GM11168 (cell line): Measurements from ENCODE around the gene KLF12.

Experiments
- in situ Hi-C: fragments of 300-500 bp; cut with MboI; formaldehyde crosslinking; loops from one replicate; pipeline ENCODE4 v1.12.0; 2022; ENCODE audit warnings: low sequenced_read_pairs; ENCODE audit not compliant: unreplicated experiment

KLF12 gene

GRCh38 chr13:74135326-74136083 lies 1.3 kb upstream of the KLF12 start:
- in situ Hi-C loops: no loop called here

- in situ Hi-C loops: no loop called here
Measured at GRCh38 chr13:74134777-74135325, 647 bp upstream of the KLF12 start.

- in situ Hi-C loops: no loop called here
Measured at GRCh38 chr13:74133657-74134201, 475 bp downstream of the KLF12 start.

GRCh38 chr13:74132776-74133656 lies 1.2 kb downstream of the KLF12 start:
- in situ Hi-C loops: no loop called here

GRCh38 chr13:74132152-74132775 lies 1.9 kb downstream of the KLF12 start:
- in situ Hi-C loops: no loop called here

GRCh38 chr13:74131227-74131626 lies 3.0 kb downstream of the KLF12 start:
- in situ Hi-C loops: no loop called here

GRCh38 chr13:74129500-74130191 lies 4.6 kb downstream of the KLF12 start:
- in situ Hi-C loops: no loop called here

- in situ Hi-C loops: no loop called here
Measured at GRCh38 chr13:74128156-74128767, 5.9 kb downstream of the KLF12 start.

- in situ Hi-C loops: loop anchor here (5.0 kb wide), 1 partner anchor 36 kb away; no protein-coding TSS in a partner anchor
Measured at GRCh38 chr13:74118328-74118727, 15.9 kb downstream of the KLF12 start.

GRCh38 chr13:74117207-74117705 lies 16.9 kb downstream of the KLF12 start:
- in situ Hi-C loops: loop anchor here (5.0 kb wide), 1 partner anchor 35 kb away; no protein-coding TSS in a partner anchor

- in situ Hi-C loops: loop anchor here (5.0 kb wide), 1 partner anchor 33 kb away; no protein-coding TSS in a partner anchor
Measured at GRCh38 chr13:74115133-74115532, 19.1 kb downstream of the KLF12 start.

GRCh38 chr13:74114641-74115040 lies 19.6 kb downstream of the KLF12 start:
- in situ Hi-C loops: loop anchor here (5.0 kb wide), 1 partner anchor 32 kb away; no protein-coding TSS in a partner anchor

GRCh38 chr13:74114202-74114601 lies 20.0 kb downstream of the KLF12 start:
- in situ Hi-C loops: no loop called here

- in situ Hi-C loops: no loop called here
Measured at GRCh38 chr13:74111901-74112824, 22.0 kb downstream of the KLF12 start.

GRCh38 chr13:74111399-74111798 lies 22.8 kb downstream of the KLF12 start:
- in situ Hi-C loops: no loop called here

GRCh38 chr13:74110053-74110452 lies 24.2 kb downstream of the KLF12 start:
- in situ Hi-C loops: no loop called here

GRCh38 chr13:74107598-74107997 lies 26.6 kb downstream of the KLF12 start:
- in situ Hi-C loops: no loop called here

- in situ Hi-C loops: no loop called here
Measured at GRCh38 chr13:74105871-74106270, 28.3 kb downstream of the KLF12 start.
